Hippocampal formation (tissue), 2 donors: ENCODE data around the gene HS6ST1.

Source experiments
- DNase-seq, 2 donors: peaks; one replicate each; lab custom pipeline; 2025; lab: John Stamatoyannopoulos, UW

HS6ST1 gene

GRCh38 chr2:128348701-128349100, 30.0 kb upstream of the HS6ST1 start:
- no peak for DNase-seq

GRCh38 chr2:128347701-128348539, 29.3 kb upstream of the HS6ST1 start:
- DNase-seq: peak; percentile 50 to 61

- no peak for DNase-seq
These were observed 28.5 kb upstream of the HS6ST1 start for GRCh38 chr2:128347171-128347558.

DNA sequence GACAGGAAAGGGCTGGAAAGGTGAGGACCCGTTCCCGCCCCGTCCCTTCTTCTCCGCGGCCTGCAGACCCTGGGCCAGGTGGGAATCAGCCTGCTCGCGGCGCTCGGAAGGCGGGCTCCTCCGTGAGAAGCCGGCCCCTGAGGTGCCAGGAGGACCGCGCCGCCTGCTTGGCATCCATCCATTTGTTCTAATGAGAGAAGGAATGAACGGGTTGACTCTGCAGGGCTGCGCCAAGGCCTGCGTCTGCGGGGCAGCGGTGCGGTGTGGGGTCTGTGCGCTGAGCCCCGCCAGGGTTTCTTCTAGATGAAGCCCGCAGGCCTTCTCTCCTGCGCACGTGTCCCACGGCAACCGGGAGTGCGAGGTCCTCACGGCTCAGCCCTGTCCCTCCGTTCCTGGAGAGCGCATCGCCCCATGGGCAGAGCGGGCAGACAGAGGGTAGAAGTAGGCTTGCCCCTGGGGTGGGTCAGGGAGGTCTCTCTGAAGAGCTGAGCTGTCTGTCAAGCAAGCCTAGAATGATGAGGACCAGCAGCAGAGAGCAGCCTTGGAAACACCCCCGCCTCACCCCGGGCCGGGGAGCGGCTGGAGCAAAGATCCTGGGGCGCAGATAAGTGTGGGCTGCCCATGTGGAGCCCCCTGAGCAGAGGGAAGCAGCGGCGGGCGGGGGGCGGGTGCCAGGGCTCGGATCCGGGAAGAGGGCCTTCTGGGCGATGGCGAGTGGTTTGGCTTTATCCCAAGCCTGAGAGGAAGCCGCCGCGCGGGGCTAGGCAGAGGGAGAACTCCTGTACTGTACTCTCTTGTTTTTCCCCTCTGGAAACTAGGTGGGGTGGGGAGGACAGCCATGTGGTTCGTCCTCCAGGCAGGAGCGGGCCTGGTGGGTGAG, 27.9 kb upstream of the HS6ST1 start:
- DNase-seq: no peak

- no peak for DNase-seq
These were observed 26.9 kb upstream of the HS6ST1 start for GRCh38 chr2:128345436-128346165.

DNA sequence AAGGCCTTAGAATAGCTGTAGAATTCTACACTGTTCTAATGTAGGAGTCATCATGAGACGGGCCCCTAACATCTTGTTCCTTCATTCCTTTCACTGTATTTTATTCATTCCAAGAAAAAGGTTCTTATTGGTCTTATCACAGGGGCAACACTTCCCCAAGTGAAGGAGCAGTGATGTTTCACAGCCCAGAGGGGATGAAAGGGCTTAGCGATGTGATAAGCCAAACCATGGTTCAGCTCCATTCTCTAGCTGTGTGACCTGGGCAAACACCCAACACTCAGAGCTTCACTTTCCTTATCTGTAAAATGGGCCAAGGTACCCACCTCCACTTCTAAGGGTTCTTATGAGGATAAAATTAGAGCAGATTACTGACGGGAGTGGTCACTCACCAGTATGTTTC, 25.4 kb upstream of the HS6ST1 start:
- DNase-seq: no peak

DNA sequence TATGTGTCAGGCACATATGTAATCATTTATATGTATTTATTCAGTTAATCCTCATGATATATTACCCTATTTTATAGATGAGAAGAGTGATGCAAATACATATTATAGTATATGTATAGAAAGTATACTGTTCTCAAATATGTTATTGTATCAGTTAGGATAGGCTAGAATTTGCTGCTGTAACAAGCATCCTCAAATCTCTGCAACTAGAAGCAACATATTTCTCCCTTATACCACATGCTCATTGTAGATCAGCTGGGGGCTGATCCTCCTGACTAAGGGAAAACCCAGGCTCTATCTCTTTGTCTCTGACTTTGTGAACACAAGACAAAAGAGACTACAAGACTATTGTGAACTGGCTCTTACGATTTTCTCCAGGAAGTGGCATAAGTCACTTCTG, 24.8 kb upstream of the HS6ST1 start:
- DNase-seq: no peak

DNA sequence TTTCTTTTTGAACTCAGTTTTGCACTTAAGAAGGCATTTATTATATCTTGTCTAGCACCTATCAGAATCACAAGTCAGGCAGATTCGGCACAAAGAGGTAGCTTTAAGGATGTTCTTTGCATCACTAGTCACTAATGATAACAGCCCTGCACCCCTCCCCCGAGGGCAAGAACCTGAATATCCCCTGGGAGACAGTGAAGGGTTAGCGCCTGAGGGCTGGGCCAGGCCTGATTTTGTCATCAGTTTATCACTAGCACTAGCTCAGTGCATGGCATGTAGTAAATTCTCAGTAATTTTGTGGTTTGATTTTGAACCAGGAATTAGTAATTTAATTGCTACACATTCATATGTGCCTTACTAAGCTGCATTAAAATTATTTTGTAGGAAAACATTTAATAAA, 23.9 kb upstream of the HS6ST1 start:
- no peak for DNase-seq

GRCh38 chr2:128341621-128342020, 23.0 kb upstream of the HS6ST1 start:
- no peak for DNase-seq

DNA sequence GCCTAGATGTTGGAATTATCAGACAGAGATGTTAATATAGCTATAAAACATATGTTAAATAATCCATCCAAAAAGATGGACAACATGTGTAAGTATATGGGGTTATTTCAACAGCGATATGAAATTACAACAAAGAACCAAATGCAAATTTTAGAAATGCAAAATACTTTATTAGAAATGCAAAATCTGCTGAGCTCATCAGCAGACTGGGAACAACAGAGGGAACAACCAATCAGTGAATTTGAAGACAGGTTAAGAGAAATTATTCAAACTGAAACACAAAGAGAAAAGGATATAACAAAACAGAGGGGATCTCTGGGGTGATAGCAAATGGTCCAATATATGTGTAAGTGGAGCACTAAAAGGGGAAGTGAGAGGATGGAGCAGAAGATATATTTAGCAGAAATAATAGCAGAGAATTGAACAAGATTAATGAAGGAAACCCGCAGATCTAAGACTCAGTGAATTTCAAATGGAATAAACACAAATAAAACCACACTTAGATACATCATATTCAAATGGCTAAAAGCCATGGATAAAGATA, 13.5 kb upstream of the HS6ST1 start:
- no peak for DNase-seq

DNA sequence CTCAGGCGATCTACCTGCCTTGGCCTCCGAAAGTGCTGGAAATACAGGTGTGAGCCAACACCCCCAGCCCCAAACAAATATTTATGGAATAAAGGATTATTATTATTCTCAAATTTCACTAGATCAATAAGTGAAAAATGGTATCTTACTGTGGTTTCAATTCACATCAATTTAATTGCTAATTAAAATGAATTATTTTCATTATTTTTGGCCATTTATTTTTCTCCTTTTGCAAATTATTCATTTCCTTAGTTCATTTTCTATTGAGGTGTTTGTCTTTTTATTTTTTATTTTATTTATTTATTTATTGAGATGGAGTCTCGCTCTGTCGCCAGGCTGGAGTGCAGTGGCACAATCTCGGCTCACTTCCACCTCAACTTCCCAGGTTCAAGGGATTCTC, 11.9 kb upstream of the HS6ST1 start:
- no peak for DNase-seq

- DNase-seq: no peak
These were observed 10.9 kb upstream of the HS6ST1 start for GRCh38 chr2:128329607-128330006.

DNA sequence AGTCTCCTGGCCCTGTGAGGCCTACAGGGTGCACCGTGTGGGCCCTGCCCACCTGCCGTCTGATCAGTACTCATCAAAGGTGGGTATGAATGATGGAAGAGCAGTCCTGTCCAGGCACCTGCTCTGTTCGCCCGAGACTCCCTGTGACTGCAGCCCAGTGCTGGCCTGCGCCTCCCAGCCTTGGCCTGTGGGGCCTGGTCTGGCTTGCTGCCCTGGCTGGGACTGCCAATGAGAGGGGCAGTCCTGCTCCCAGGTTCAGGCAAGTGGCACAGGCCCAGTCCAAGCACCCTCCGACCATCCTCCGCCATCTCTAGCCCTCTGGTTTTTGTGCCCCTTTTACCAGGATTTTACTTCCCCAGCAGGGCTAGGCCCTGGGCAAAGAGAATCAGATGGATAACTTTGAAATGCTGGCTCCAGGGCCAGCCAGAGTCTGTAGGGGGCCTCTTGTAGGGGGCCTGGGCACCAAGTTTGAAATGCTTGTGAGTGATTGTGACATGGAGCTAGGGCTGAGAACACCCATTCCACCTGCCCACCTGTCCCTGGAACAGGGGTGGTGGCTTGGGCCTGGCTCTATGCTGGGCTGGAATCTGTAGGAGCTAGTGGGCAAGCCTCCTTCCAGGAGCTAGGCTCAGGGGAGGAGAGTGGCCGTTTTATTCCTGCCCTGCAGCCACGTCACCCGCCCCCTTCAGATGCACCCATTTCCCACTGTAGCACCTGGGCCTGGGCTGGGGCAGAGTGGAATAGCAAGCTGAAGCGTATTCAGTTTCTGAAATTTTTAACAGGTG, 8.7 kb upstream of the HS6ST1 start:
- no peak for DNase-seq

DNA sequence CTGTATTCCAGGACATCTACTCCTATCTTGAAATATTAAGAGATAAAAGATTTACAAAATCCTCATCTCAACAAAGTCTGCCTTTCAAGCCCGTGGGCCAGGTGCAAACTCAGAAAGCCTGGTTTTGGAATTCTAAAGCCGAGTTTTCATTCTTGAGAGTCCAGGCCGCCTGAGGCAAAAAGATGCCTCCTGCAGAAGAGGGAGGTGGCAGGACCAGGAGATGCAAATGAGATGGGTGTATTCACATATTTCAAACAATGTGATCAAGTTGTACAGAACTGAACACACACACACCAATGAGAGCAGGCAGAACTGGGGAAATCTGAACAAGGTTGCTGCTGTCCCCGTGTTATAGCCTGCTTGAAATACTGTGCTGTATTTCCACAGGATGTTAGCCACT, 7.7 kb upstream of the HS6ST1 start:
- DNase-seq: no peak

DNA sequence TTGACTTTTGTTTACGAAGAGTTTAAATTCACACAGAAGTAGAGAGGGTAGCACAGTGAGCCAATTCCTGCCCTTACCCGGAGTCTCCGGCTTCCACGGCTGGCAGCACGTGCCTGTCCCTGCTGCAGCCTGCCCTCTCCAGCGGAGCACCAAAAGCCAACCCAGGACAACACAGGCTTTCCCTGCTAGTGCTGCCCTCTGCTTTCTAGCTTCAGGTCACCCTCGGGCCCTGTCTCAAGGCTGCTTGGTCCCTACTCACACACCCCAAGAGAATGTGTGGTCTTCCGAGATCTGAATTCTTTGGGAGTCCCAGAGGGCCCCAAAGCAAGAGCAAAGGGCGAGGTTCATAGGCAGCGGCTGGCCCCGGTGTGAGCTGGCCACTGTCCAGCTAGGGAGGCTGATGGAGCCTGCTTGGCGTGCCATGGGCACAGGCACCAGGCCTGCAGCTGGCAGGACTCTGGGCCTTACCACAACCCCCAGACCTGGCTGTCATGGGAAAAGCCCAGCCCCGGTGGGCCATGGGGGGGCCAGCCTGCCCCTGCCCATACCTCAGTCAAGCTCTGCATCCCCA, 7.0 kb upstream of the HS6ST1 start:
- no peak for DNase-seq

GRCh38 chr2:128324897-128325410, 6.3 kb upstream of the HS6ST1 start:
- DNase-seq: no peak

DNA sequence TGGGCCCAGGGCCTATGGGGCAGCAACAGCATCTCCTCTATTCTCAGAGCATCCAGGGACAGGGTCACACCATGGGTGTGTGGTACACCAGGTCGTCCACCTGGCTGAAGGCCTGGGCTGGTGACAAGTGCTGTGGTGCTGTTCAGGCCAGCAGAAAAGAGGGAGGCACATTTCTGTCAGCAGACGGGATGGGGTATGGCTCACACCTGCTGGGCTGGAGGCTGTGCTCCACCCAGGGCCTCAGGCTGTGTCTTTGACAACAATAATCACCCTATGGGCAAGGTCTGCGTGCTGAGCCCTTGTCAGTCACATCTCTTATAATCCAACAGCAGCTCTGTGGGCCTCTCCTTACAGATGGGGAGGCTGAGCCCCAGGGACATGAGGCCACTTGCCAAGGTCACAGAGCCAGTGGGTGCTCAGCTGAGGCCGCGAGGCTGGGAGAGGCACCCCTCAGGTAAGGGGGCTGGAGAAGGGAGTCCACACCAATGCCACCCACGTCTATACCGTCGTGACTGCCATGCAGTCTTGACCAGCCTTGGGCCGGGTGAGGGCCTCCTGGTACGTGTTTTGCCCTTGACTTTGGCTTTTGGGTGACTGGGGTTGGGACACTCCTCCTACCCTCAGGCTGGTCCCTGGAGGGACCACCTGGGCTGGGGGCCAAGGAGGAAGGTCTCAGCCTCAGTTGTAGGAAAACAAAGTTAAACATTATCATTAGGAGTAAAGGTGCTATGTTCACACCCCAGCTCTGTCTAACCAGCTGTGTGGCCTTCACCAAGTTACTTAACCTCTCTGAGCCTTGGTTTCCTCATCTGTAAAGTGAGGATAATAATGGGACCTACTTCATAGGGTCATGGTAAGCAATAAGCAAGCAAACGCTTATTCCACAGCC, 5.6 kb upstream of the HS6ST1 start:
- DNase-seq: no peak

DNA sequence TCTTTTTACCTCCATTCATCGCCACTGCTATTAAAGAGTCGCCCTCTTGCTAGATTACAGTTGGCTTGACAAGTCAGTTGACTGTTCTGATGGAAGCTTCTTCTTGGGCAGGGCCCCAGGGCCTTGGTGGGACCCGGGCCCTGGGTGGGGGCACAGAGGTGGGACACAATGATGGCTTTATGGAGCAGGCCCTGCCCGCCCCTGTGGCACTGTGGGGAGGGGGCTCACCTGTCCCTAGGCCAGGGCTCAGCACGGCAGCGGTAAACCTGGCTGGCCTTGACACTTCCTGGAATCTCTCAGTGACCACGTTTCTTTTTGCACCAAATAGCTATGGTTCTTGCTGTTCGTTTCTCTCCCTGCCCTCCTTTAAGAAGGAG, 4.9 kb upstream of the HS6ST1 start:
- no peak for DNase-seq

DNA sequence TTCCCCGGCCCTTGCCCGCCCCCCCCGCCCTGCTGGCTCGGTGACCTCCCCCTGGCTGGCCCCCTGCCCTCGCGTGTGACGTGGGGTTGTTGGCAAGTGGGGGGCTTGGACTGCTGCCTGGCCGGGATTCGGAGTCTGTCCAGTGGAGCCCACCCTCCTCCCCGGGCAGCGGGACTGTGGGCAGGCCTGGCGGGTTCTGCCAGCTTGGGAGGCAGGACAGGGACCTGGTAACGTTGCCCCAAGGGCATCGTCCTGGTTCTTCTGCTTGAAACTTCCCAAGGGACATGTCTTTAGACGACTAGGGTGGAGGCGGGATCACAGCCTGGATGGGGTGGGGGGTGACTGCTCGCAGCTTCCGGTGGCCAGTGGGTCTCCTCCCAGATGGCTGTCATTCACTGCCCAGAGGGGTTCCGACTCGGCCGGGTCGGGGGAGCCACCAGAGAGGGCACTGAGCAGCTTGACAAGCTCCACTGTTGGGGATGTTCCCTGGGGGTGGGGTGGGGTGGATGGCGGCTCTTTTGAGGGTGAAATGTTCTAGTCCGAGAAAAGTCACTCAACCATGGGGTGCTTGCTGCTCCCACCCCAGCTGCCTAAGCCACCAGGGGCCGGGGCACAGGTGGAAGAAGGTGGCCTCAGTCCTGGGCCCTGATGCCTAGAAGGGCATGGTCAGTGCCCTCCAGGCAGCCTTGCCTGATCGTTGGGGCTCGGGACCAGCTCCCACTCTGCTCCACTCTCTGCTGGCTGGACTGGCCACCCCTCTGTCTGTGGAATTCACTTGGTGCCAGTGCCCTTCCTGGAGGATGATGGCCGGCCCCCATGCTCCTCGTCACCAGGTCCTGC, 4.3 kb upstream of the HS6ST1 start:
- DNase-seq: no peak
